Activated B cell treated with CpG ODN at 0.5 μM for 24 hours (primary cell): ENCODE results near the gene VPS13D. TPM values are rescaled to one million over a fixed set of nuclear protein-coding genes. Genes with fewer than 3 reads are reported as not detected.

Experiments used
- ATAC-seq: fragments of 200-7000 bp; cut with Tn5 transposase; one replicate; pipeline ENCODE4 v1.10.0; 2021; ENCODE audit warnings: low read depth, mild to moderate bottlenecking, moderate library complexity
- CTCF ChIA-PET: fragments of 350-600 bp; sonication (Branson Sonifier 250); formaldehyde crosslinking; loops from one replicate; lab custom pipeline; 2021; ENCODE audit warnings: antibody characterized with exemption; lab: Charles Lee
- POLR2A ChIA-PET: fragments of 350-600 bp; sonication (Branson Sonifier 250); formaldehyde crosslinking; loops from one replicate; lab custom pipeline; 2021; ENCODE audit warnings: antibody characterized with exemption; lab: Charles Lee
- DNase-seq: peaks from one replicate; pipeline ENCODE4 v3.0.0; 2022
- H3K27ac Mint-ChIP-seq: one replicate; pipeline ENCODE4 v1.8.0; 2020; ENCODE audit warnings: mixed read lengths
- H3K27me3 Mint-ChIP-seq: one replicate; pipeline ENCODE4 v1.8.0; 2021; ENCODE audit warnings: mixed read lengths
- H3K36me3 Mint-ChIP-seq: one replicate; pipeline ENCODE4 v1.8.0; 2021; ENCODE audit warnings: low read depth, mixed read lengths
- H3K4me1 Mint-ChIP-seq: one replicate; pipeline ENCODE4 v1.8.0; 2021; ENCODE audit warnings: mixed read lengths
- H3K4me3 Mint-ChIP-seq: one replicate; pipeline ENCODE4 v1.8.0; 2020; ENCODE audit warnings: mild to moderate bottlenecking, mixed read lengths
- H3K9me3 Mint-ChIP-seq: one replicate; pipeline ENCODE4 v1.8.0; 2020; ENCODE audit warnings: mixed read lengths
- intact Hi-C: fragments of 100-400 bp; cut with micrococcal nuclease; formaldehyde crosslinking; loops from one replicate; pipeline ENCODE4 v1.15.1; 2024
- total RNA-seq: library from RNA; stranded (reverse); gene quantifications from 2 replicates; pipeline ENCODE4 v1.2.3, GENCODE V29; 2022
- TF ChIP-seq, protein P1 (sequence below): fragments of 200-600 bp; IDR thresholded peaks from one replicate; pipeline ENCODE4 v1.8.0; 2022; ENCODE audit warnings: antibody characterized with exemption, mild to moderate bottlenecking

Gene VPS13D
- total RNA-seq, 1 donor from 2014 or later, result 64.5 TPM

DNA sequence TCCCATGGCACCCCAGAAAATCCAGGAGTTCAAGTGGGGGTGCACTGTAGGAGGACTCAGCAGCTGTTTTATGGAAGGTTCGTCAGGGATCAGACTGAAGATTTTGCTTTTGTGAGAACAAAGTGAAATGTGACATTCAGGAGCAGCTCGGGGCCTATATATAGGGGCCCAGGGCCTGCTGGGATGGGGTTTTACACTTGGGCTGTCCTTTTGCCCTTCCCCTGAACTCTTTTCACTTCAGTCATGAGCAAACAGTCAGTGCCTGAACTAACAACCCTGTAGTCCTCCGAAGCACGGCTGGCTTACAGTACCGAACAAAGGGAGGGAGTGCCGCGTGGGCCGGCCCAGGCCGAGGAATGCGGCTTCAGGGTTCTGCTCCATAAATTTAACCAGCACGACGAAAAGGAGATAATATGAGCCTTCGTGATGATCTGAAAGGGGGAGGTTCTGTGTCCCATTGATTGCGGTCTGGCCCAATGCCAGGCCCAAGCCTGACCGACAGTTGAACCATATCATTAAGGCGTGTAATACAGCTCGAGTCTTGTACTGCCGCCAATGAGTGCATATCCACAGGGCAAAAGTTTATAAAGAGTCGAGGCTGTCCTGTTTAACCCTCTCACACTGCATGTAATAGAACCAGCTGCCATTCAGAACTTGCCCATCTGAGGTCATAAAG, 248.2 kb downstream of the VPS13D start:
- CTCF ChIA-PET, result no interaction called here

DNA sequence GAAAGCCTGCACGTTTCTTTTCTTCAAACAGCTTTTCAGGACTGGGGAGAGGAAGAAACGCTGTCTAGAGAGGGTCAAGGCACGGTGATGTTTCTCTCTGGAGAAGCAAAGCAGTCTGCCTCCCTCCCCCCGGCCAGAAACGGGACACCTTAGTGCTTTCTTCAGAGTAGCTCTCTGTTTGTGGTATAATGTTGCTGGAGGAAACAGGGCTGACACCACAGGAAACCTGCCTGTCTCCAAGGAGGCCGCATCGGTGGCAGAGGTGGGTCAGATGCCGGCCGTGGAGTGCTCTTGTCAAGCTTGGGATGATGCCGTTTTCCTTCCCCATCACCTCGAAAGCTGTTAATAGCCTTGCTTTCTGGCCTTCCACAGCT, 248.8 kb downstream of the VPS13D start:
- ATAC-seq (no peak), DNase-seq (no peak)
- Mint-ChIP-seq H3K36me3 (peaks cover 16% of the 10 kb centered on the region), H3K4me3 (no peak overlapping the region), H3K27me3 (no peaks in the 10 kb centered on the region), H3K4me1 (peaks cover 74% of the 10 kb centered on the region), H3K9me3 (no peaks in the 10 kb centered on the region), H3K27ac (peak overlapping the region; percentile 68)
- ChIA-PET CTCF (no interaction called here), POLR2A (interaction anchor here (0.7 kb wide), 1 partner anchor 32 kb away, joined by 3 read pairs; no protein-coding TSS in a partner anchor)
- TF ChIP-seq, protein P1, sequence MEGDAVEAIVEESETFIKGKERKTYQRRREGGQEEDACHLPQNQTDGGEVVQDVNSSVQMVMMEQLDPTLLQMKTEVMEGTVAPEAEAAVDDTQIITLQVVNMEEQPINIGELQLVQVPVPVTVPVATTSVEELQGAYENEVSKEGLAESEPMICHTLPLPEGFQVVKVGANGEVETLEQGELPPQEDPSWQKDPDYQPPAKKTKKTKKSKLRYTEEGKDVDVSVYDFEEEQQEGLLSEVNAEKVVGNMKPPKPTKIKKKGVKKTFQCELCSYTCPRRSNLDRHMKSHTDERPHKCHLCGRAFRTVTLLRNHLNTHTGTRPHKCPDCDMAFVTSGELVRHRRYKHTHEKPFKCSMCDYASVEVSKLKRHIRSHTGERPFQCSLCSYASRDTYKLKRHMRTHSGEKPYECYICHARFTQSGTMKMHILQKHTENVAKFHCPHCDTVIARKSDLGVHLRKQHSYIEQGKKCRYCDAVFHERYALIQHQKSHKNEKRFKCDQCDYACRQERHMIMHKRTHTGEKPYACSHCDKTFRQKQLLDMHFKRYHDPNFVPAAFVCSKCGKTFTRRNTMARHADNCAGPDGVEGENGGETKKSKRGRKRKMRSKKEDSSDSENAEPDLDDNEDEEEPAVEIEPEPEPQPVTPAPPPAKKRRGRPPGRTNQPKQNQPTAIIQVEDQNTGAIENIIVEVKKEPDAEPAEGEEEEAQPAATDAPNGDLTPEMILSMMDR, result no peak
- intact Hi-C loops, result no loop called here

More for the DNA sequence above, 248.2 kb downstream of the VPS13D start:
- intact Hi-C loops, result no loop called here
- Mint-ChIP-seq H3K27me3 (no peaks in the 10 kb centered on the region), H3K27ac (peak overlapping the region; percentile 68), H3K9me3 (no peaks in the 10 kb centered on the region), H3K4me1 (peaks cover 79% of the 10 kb centered on the region), H3K4me3 (no peak overlapping the region), H3K36me3 (peaks cover 16% of the 10 kb centered on the region)
- TF ChIP-seq, protein P1, result no peak
- no peak for DNase-seq
- POLR2A ChIA-PET, result interaction anchor here (0.7 to 1.5 kb wide), 2 partner anchors 8 to 32 kb away, joined by 3 read pairs; no protein-coding TSS in a partner anchor
- ATAC-seq, result peak; percentile 25

DNA sequence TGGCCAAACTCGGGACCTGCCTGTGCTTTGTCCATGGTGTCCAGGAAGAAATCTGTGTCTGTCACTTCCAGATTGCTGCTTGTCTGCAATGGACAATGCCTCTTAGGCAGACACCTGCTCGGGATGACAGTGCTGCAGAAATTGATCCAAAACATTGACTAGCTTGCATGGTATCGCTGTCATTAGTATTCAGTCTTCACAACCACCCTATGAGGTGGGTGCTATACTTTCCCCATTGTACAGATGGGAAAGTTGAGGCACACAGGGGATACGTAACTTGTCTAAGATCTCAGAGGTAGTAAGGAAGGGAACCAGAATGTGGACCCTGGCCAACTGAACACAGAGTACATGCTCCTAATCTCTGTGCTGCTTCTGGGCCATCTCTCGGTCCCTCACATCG, 249.5 kb downstream of the VPS13D start:
- ATAC-seq (no peak), DNase-seq (no peak)
- no peaks in the 10 kb centered on the region for H3K27me3 Mint-ChIP-seq
- peaks cover 20% of the 10 kb centered on the region for H3K36me3 Mint-ChIP-seq
- POLR2A ChIA-PET, result no interaction called here
- H3K4me1 Mint-ChIP-seq, result peaks cover 66% of the 10 kb centered on the region
- TF ChIP-seq, protein P1, result no peak
- intact Hi-C loops, result no loop called here
- CTCF ChIA-PET, result interaction anchor here (1.0 kb wide), 1 partner anchor 11 kb away, joined by 3 read pairs; no protein-coding TSS in a partner anchor
- H3K9me3 Mint-ChIP-seq, result no peaks in the 10 kb centered on the region
- no peak overlapping the region for H3K27ac Mint-ChIP-seq
- H3K4me3 Mint-ChIP-seq, result no peak overlapping the region

DNA sequence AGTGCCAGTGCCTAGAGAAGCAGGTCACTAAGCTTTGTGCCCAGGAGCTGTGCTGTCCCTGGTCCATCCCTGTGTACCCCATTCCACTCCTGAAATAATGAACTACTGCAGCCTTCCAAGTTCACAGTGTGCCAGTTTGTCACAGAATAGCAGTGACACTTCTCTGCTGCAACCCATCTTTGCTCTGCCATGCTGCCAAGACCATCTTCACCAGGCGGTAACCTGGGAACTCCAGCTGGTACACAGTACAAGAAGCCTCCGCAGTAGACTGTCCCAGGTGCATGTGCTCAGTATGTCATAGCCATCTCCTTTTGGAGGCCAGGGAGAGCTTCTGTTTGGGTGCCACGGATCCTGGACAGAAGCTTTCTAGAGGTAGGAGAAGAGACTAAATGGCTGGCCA, 250.2 kb downstream of the VPS13D start:
- Mint-ChIP-seq H3K4me3 (no peak overlapping the region), H3K27ac (no peak overlapping the region), H3K36me3 (peaks cover 26% of the 10 kb centered on the region), H3K4me1 (peaks cover 60% of the 10 kb centered on the region), H3K27me3 (no peaks in the 10 kb centered on the region), H3K9me3 (no peaks in the 10 kb centered on the region)
- ATAC-seq (no peak), DNase-seq (no peak)
- intact Hi-C loops, result no loop called here
- TF ChIP-seq, protein P1, result no peak
- ChIA-PET POLR2A (no interaction called here), CTCF (interaction anchor here (1.0 kb wide), 1 partner anchor 11 kb away, joined by 3 read pairs; no protein-coding TSS in a partner anchor)

DNA sequence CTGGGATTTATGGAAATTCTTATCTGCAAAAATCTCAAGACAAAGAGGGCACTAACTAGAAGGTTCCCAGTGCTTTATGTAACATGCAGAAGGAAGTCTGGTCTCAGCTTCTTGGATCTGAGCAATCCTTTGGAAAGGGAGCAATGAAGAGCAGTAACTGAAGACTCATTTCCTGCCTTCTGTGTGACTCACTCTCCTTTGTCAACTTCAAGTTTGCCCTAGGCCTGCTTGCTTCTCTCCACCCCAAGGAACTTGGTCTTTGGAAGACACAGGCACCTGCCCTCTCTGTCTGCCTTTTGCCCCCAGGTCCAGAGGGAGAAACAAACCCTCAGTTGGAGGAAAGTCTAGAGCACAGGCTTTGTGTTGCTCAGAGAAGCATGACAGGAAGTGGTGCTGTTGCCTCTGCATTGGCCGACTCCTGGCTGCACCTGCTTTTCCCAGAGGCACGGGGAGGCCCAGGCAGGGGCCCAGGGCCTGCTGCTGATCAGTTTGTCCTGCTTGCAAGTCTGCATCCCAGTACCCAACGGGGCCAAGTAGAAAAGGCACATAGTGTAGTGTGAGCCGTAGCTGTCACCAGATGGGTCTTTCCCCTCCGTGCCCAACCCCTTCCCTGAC, 251.0 kb downstream of the VPS13D start:
- no peaks in the 10 kb centered on the region for H3K9me3 Mint-ChIP-seq
- intact Hi-C loops, result no loop called here
- POLR2A ChIA-PET, result no interaction called here
- no peak for ATAC-seq
- no peak overlapping the region for H3K4me3 Mint-ChIP-seq
- DNase-seq, result no peak
- peaks cover 52% of the 10 kb centered on the region for H3K4me1 Mint-ChIP-seq
- H3K36me3 Mint-ChIP-seq, result peaks cover 30% of the 10 kb centered on the region
- TF ChIP-seq, protein P1, result no peak
- CTCF ChIA-PET, result no interaction called here
- H3K27ac Mint-ChIP-seq, result no peak overlapping the region
- no peaks in the 10 kb centered on the region for H3K27me3 Mint-ChIP-seq
